Upper lobe of left lung (tissue), 4 donors: ENCODE results near the gene MLH1.

Experiments used
- CTCF ChIP-seq, 6 experiments: fragments of 450-650 bp in 4 of 6; fragments of 200-600 bp in 2 of 6; sonication (generic) in 2 of 6; IDR thresholded peaks; one replicate each; pipeline ENCODE4 v1.5.1; 2016 to 2019; ENCODE audit warnings: antibody characterized with exemption in 6 of 6
- EP300 ChIP-seq, 4 donors: sonication (generic); formaldehyde crosslinking; IDR thresholded peaks; one replicate each; pipeline ENCODE4 v1.5.1; 2017; ENCODE audit warnings: antibody characterized with exemption in 4 of 4, control low read depth in 2 of 4
- POLR2A ChIP-seq, 4 donors: fragments of 450-650 bp; IDR thresholded peaks; one replicate each; pipeline ENCODE4 v1.5.1; 2016 to 2017; ENCODE audit warnings: antibody characterized with exemption in 4 of 4, mild to moderate bottlenecking in 2 of 4
- POLR2AphosphoS5 ChIP-seq, 2 donors: sonication (generic); formaldehyde crosslinking; IDR thresholded peaks; one replicate each; pipeline ENCODE4 v1.5.1; 2017; ENCODE audit warnings: antibody characterized with exemption in 2 of 2

DNA sequence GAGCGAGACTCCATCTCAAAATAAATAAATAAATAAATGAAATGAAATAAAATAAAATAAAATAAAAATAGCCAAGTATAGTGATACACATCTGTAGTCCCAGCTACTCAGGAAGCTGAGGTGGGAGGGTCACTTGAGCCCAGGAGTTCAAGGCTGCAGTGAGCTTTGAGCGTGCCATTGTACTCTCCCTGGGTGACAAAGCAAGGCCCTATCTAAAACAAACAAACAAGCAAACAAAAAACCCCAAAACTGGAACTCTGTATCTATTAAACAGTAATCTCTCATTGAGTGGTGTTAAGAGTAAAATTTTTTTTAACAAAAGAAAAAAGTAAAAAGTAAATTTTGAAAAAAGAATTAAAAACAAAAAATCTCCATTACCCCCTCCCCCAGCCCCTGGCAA lies 21.2 kb upstream of the MLH1 start:
- TF ChIP-seq POLR2AphosphoS5 (IDR thresholded peaks at IDR 0.05) (no peak), EP300 (IDR thresholded peaks at IDR 0.05) (no peak), CTCF (IDR thresholded peaks at IDR 0.05) (no peak), POLR2A (IDR thresholded peaks at IDR 0.05) (no peak)
